ENCODE data around the gene STARD6.

- TF ChIP-seq, protein P1, sequence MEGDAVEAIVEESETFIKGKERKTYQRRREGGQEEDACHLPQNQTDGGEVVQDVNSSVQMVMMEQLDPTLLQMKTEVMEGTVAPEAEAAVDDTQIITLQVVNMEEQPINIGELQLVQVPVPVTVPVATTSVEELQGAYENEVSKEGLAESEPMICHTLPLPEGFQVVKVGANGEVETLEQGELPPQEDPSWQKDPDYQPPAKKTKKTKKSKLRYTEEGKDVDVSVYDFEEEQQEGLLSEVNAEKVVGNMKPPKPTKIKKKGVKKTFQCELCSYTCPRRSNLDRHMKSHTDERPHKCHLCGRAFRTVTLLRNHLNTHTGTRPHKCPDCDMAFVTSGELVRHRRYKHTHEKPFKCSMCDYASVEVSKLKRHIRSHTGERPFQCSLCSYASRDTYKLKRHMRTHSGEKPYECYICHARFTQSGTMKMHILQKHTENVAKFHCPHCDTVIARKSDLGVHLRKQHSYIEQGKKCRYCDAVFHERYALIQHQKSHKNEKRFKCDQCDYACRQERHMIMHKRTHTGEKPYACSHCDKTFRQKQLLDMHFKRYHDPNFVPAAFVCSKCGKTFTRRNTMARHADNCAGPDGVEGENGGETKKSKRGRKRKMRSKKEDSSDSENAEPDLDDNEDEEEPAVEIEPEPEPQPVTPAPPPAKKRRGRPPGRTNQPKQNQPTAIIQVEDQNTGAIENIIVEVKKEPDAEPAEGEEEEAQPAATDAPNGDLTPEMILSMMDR (IDR thresholded peaks at IDR 0.05): no peak
- no peak for TF ChIP-seq POLR2A (IDR thresholded peaks at IDR 0.05)
Observed at GRCh38 chr18:54327818-54328217, 29.8 kb downstream of the STARD6 start.

Data from breast epithelium (tissue), 3 donors.